A549 (cell line): ENCODE measurements around the gene PTPRN2. TPM values are rescaled to one million over a fixed set of nuclear protein-coding genes. Genes with fewer than 3 reads are reported as not detected.

ENCODE experiments used
- ATAC-seq, 2 experiments: fragments of 200-7000 bp in 1 of 2; fragments of >200 bp in 1 of 2; cut with Nextera tagmentation in 1 of 2; cut with Tn5 transposase in 1 of 2; 3 replicates each; pipeline versions ENCODE4 v1.8.0 to v1.9.1; 2018 to 2020; ENCODE audit warnings: mild to moderate bottlenecking in 1 of 2, moderate library complexity in 1 of 2
- CTCF ChIA-PET: fragments of 300-600 bp; sonication (Branson Sonifier 250); formaldehyde crosslinking; extraction: SDS; loops from one replicate; lab custom pipeline; 2021; ENCODE audit warnings: antibody characterized with exemption, inconsistent platforms; lab: Yijun Ruan, JAX
- POLR2A ChIA-PET: fragments of 350-600 bp; formaldehyde crosslinking; extraction: SDS; loops from one replicate; lab custom pipeline; 2021; ENCODE audit warnings: antibody characterized with exemption, inconsistent platforms; lab: Yijun Ruan, JAX
- DNase-seq, 2 experiments: peaks; one replicate each; pipeline versions ENCODE4 v3.0.0 to v3.0.0-alpha.2; 2011 to 2016; ENCODE audit warnings: low read depth in 1 of 2, low spot score in 1 of 2
- FAIRE-seq: peaks from 2 replicates; lab custom pipeline; 2011; peaks lifted over from hg19 to GRCh38; lab: Jason Lieb, UNC
- H3K27ac ChIP-seq, 2 experiments: fragments of >200 bp; sonication (Bioruptor Twin); formaldehyde crosslinking; 3 replicates each; pipeline ENCODE4 v1.5.1; 2016 to 2017
- H3K4me1 ChIP-seq: fragments of >200 bp; sonication (Bioruptor Twin); formaldehyde crosslinking; 3 replicates; pipeline ENCODE4 v1.6.1; 2016
- H3K4me2 ChIP-seq: fragments of >200 bp; sonication (Bioruptor Twin); formaldehyde crosslinking; 3 replicates; pipeline ENCODE4 v1.6.1; 2016
- H3K4me3 ChIP-seq: fragments of >200 bp; sonication (Bioruptor Twin); formaldehyde crosslinking; 3 replicates; pipeline ENCODE4 v1.5.1; 2016
- H3K9me3 ChIP-seq: fragments of >200 bp; sonication (Bioruptor Twin); formaldehyde crosslinking; 3 replicates; pipeline ENCODE4 v1.6.1; 2016
- BHLHE40 ChIP-seq: IDR thresholded peaks from 2 replicates; pipeline ENCODE4 v1.6.1; 2012; ENCODE audit warnings: low read depth, low read length, inconsistent platforms
- CTCF ChIP-seq: fragments of >200 bp; sonication (Bioruptor Twin); formaldehyde crosslinking; IDR thresholded peaks from 3 replicates; pipeline ENCODE4 v1.5.1; 2016
- E2F6 ChIP-seq: IDR thresholded peaks from 2 replicates; pipeline ENCODE4 v1.6.1; 2012; ENCODE audit warnings: low read depth, borderline replicate concordance
- ESRRA ChIP-seq: fragments of 150-350 bp; IDR thresholded peaks from 2 replicates; pipeline ENCODE4 v1.6.1; 2014; ENCODE audit warnings: mild to moderate bottlenecking, low read length, borderline replicate concordance
- FOSL2 ChIP-seq, 2 experiments: fragments of 450-650 bp in 1 of 2; fragments of >200 bp in 1 of 2; sonication (Bioruptor Twin) in 1 of 2; formaldehyde crosslinking; IDR thresholded peaks; 2 replicates each; pipeline versions ENCODE4 v1.5.0 to v1.6.1; 2016 to 2020; ENCODE audit warnings: mild to moderate bottlenecking in 1 of 2, moderate library complexity in 1 of 2
- FOXS1 ChIP-seq: fragments of 250-450 bp; sonication (Bioruptor Pico); IDR thresholded peaks from 2 replicates; pipeline ENCODE4 v1.5.0; 2020; ENCODE audit warnings: mild to moderate bottlenecking, moderate library complexity
- GATA3 ChIP-seq: IDR thresholded peaks from 2 replicates; pipeline ENCODE4 v1.6.1; 2012; ENCODE audit warnings: borderline replicate concordance
- HEYL ChIP-seq: fragments of 250-450 bp; sonication (Bioruptor Pico); IDR thresholded peaks from 2 replicates; pipeline ENCODE4 v1.8.0; 2021; ENCODE audit warnings: mild to moderate bottlenecking, moderate library complexity
- HMGXB4 ChIP-seq: fragments of 250-450 bp; sonication (Bioruptor Pico); IDR thresholded peaks from 2 replicates; pipeline ENCODE4 v1.5.0; 2021; ENCODE audit warnings: mild to moderate bottlenecking, moderate library complexity, borderline replicate concordance
- JUNB ChIP-seq: fragments of >200 bp; sonication (Bioruptor Twin); formaldehyde crosslinking; IDR thresholded peaks from 2 replicates; pipeline ENCODE4 v1.6.1; 2016
- MAFK ChIP-seq: fragments of 450-650 bp; IDR thresholded peaks from 2 replicates; pipeline ENCODE4 v1.6.1; 2014; ENCODE audit not compliant: partially characterized antibody
- MAX ChIP-seq: IDR thresholded peaks from 2 replicates; pipeline ENCODE4 v1.6.1; 2012
- NFE2L2 ChIP-seq: fragments of 150-350 bp; conservative IDR thresholded peaks from 2 replicates; pipeline ENCODE4 v1.6.1; 2014; ENCODE audit warnings: low read length
- PBX3 ChIP-seq: IDR thresholded peaks from 2 replicates; pipeline ENCODE4 v1.6.1; 2012
- PHF8 ChIP-seq: fragments of 200-600 bp; sonication (generic); IDR thresholded peaks from 2 replicates; pipeline ENCODE4 v1.6.1; 2016; ENCODE audit warnings: low read depth, mild to moderate bottlenecking, antibody characterized with exemption, moderate library complexity, borderline replicate concordance
- REST ChIP-seq: fragments of 200-600 bp; sonication (generic); IDR thresholded peaks from 2 replicates; pipeline ENCODE4 v1.6.1; 2016; ENCODE audit warnings: antibody characterized with exemption, mild to moderate bottlenecking, moderate library complexity
- SREBF2 ChIP-seq: fragments of 450-650 bp; IDR thresholded peaks from 2 replicates; pipeline ENCODE4 v1.6.1; 2014; ENCODE audit warnings: mild to moderate bottlenecking, moderate library complexity
- USF2 ChIP-seq: fragments of 450-650 bp; IDR thresholded peaks from 2 replicates; pipeline ENCODE4 v1.6.1; 2014; ENCODE audit warnings: antibody characterized with exemption
- ZFP36 ChIP-seq: fragments of 450-650 bp; IDR thresholded peaks from 2 replicates; pipeline ENCODE4 v1.6.1; 2014; ENCODE audit warnings: borderline replicate concordance; ENCODE audit not compliant: partially characterized antibody
- WGBS: methylation state at CpG from one replicate; pipeline ENCODE4 v1.1.6; 2017; ENCODE audit errors: missing lambda C conversion rate; 5-methylcytosine and 5-hydroxymethylcytosine counted together
- polyA plus RNA-seq, 4 experiments: library from polyadenylated mRNA; depleted of rRNA in 3 of 4; stranded (reverse); fragments of >200 nt; fragmentation: RNase III in 1 of 4; extraction: RNeasy Plus Mini Kit Qiagen cat#74134 plus additional on column Dnase treatment in 1 of 4; gene quantifications; 2 replicates in 3 of 4; 3 replicates in 1 of 4; pipeline ENCODE4 v1.2.3, GENCODE V29; 2011 to 2017

Gene PTPRN2
- polyA plus RNA-seq, 2 of the 4 experiments (the other 2 are of a cell fraction), result 0.41 to 1.2 TPM

GRCh38 chr7:158472596-158472995 lies 115.0 kb downstream of the PTPRN2 start:
- WGBS, result 72% methylated on average over 11 of the region's 11 CpGs
- ChIA-PET CTCF (no interaction called here), POLR2A (no interaction called here)

More at GRCh38 chr7:158472596-158472995, 115.0 kb downstream of the PTPRN2 start:
- FAIRE-seq, result no peak
- ATAC-seq, result no peak
- no peak overlapping the region for H3K4me2 ChIP-seq
- no peaks in the 10 kb centered on the region for H3K4me1 ChIP-seq
- H3K9me3 ChIP-seq, result no peaks in the 10 kb centered on the region
- no peak overlapping the region for H3K27ac ChIP-seq
- TF ChIP-seq JUNB (no peak), HMGXB4 (CRISPR knock-in tag) (no peak), USF2 (no peak), GATA3 (no peak), REST (no peak), FOXS1 (CRISPR knock-in tag) (no peak), MAX (no peak), ESRRA (no peak), CTCF (no peak), FOSL2 (IDR thresholded peaks at IDR 0.05) (no peak), FOSL2 (CRISPR knock-in tag; IDR thresholded peaks at IDR 0.05) (no peak), NFE2L2 (no peak), MAFK (no peak), E2F6 (no peak), PBX3 (no peak), SREBF2 (no peak), BHLHE40 (no peak), PHF8 (no peak), ZFP36 (no peak), HEYL (no peak)
- H3K4me3 ChIP-seq, result no peak overlapping the region
- DNase-seq, result no peak
